ENCODE measurements around the gene PFKFB3. TPM values are rescaled to one million over a fixed set of nuclear protein-coding genes. Genes with fewer than 3 reads are reported as not detected.

The PFKFB3 gene
- total and polyA plus RNA-seq, 2 of the 13 experiments (the other 11 are each of a cell fraction or from before 2014, with no cell fraction given), result 1.2 to 13.3 TPM

DNA sequence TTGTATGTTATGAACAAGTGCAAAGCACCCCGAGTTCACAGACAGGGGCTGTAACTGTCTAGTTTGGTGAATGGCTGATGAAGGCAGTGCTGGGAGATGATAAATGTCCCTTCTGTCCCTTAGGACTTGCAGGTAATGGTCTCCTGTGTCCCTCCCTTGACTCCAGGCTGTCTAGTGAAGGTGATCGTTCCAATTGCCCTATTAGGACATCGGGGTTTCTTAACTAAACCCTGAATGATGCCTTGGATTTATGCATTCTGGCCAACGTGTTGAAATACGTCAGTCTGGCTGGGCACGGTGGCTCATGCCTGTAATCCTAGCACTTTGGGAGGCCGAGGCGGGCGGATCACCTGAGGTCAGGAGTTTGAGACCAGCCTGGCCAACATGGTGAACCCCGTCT lies 69.4 kb downstream of the PFKFB3 start:
- FAIRE-seq (no peak), ATAC-seq (no peak), DNase-seq (ENCODE audit: low spot score) (no peak)
- H4K20me1 ChIP-seq (ENCODE audit: insufficient read depth, low read length), result no peaks in the 10 kb centered on the region
- no TSS peak for BruUV-seq (replicated peaks)
- H3K36me3 ChIP-seq (replicated peaks in 1 of 2; ENCODE audit: control insufficient read depth in 1 of 2, insufficient read depth in 2 of 2, low read length in 2 of 2), result no peaks in the 10 kb centered on the region
- peaks cover 1 to 27% of the 10 kb centered on the region in 2 experiments; a peak in 2 of 5 replicates for H3K27me3 ChIP-seq (ENCODE audit: control insufficient read depth in 1 of 2, insufficient read depth in 2 of 2, low read length in 2 of 2)
- 54% methylated on average over 9 of the region's 10 CpGs for WGBS (ENCODE audit: low lambda C conversion rate)
- no peak overlapping the region for H2AFZ ChIP-seq (ENCODE audit: low read length)
- H3K27ac ChIP-seq (ENCODE audit: extremely low read length, insufficient read depth, low read length), result no peak overlapping the region
- H3K4me3 ChIP-seq (replicated peaks in 1 of 3; ENCODE audit: insufficient read depth in 1 of 3, low read depth in 2 of 3, low read length in 3 of 3), result no peak overlapping the region
- no peaks in the 10 kb centered on the region for H3K79me2 ChIP-seq (ENCODE audit: insufficient read depth, low read length)
- TF ChIP-seq CCAR2 (optimal IDR thresholded peaks at IDR 0.05; ENCODE audit: low read depth, low read length) (no peak), GPN1 (CRISPR knock-in tag; IDR thresholded peaks at IDR 0.05; ENCODE audit: borderline replicate concordance) (no peak), NFE2 (CRISPR knock-in tag; IDR thresholded peaks at IDR 0.05) (no peak), SAFB2 (CRISPR knock-in tag; IDR thresholded peaks at IDR 0.05; ENCODE audit: borderline replicate concordance, low read depth) (no peak)
- TF ChIP-seq, protein P1, sequence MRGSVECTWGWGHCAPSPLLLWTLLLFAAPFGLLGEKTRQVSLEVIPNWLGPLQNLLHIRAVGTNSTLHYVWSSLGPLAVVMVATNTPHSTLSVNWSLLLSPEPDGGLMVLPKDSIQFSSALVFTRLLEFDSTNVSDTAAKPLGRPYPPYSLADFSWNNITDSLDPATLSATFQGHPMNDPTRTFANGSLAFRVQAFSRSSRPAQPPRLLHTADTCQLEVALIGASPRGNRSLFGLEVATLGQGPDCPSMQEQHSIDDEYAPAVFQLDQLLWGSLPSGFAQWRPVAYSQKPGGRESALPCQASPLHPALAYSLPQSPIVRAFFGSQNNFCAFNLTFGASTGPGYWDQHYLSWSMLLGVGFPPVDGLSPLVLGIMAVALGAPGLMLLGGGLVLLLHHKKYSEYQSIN (CRISPR knock-in tag; IDR thresholded peaks at IDR 0.05; ENCODE audit: borderline replicate concordance), result no peak
- no peak overlapping the region for H3K4me2 ChIP-seq (ENCODE audit: low read depth, low read length)
- peaks cover 47% of the 10 kb centered on the region for H3K4me1 ChIP-seq (ENCODE audit: insufficient read depth, low read length)
- intact Hi-C loops (cut with micrococcal nuclease; ENCODE audit: unreplicated experiment) (loop anchor here (10.0 kb wide), 1 partner anchor 133 kb away; no protein-coding TSS in a partner anchor), in situ Hi-C loops (cut with HindIII; ENCODE audit: extremely low pct_ligation_motif_present, low pct_unique_long_range_greater_than_20kb) (no loop called here)
- H3K9me3 ChIP-seq (ENCODE audit: low read length), result no peaks in the 10 kb centered on the region
- CTCF ChIA-PET (ENCODE audit: low intra/inter-chr PET ratio, low total read pairs), result no interaction called here
- H3K9ac ChIP-seq (ENCODE audit: insufficient read depth, low read depth, low read length), result no peak overlapping the region
- POLR2A ChIA-PET, result no interaction called here

DNA sequence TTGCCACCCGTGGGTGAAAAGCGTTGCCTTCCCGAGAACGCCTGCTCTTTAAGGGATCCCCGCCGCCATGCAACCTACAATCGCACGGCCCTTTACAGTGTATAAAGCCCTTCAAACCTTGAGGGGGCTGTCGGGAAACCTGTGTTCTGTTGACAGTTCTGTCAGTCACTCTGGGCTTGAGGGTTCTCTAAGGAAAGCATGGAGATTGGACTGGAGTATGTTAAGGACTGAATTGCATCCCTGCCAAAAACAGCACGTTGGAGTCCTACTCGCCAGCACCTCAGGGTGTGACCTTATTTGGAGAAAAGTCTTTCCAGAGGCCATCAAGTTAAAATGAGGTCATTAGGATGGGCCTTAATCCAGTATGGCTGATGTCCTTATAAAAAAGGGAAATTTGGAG lies 70.6 kb downstream of the PFKFB3 start:
- no peaks in the 10 kb centered on the region for H4K20me1 ChIP-seq (ENCODE audit: insufficient read depth, low read length)
- no peaks in the 10 kb centered on the region for H3K36me3 ChIP-seq (replicated peaks in 1 of 2; ENCODE audit: control insufficient read depth in 1 of 2, insufficient read depth in 2 of 2, low read length in 2 of 2)
- FAIRE-seq, result no peak
- no peak overlapping the region for H3K4me2 ChIP-seq (ENCODE audit: low read depth, low read length)
- POLR2A ChIA-PET, result no interaction called here
- DNase-seq (ENCODE audit: low spot score), result no peak
- in situ Hi-C loops (cut with HindIII; ENCODE audit: extremely low pct_ligation_motif_present, low pct_unique_long_range_greater_than_20kb) (no loop called here), intact Hi-C loops (cut with micrococcal nuclease; ENCODE audit: unreplicated experiment) (loop anchor here (10.0 kb wide), 1 partner anchor 131 kb away; no protein-coding TSS in a partner anchor)
- H2AFZ ChIP-seq (ENCODE audit: low read length), result no peak overlapping the region
- H3K4me1 ChIP-seq (ENCODE audit: insufficient read depth, low read length), result peaks cover 49% of the 10 kb centered on the region
- WGBS (ENCODE audit: low lambda C conversion rate), result 87% methylated on average over 11 of the region's 11 CpGs
- H3K79me2 ChIP-seq (ENCODE audit: insufficient read depth, low read length), result no peaks in the 10 kb centered on the region
- no peak overlapping the region for H3K4me3 ChIP-seq (replicated peaks in 1 of 3; ENCODE audit: insufficient read depth in 1 of 3, low read depth in 2 of 3, low read length in 3 of 3)
- no peak overlapping the region for H3K27ac ChIP-seq (ENCODE audit: extremely low read length, insufficient read depth, low read length)
- H3K9me3 ChIP-seq (ENCODE audit: low read length), result no peaks in the 10 kb centered on the region
- BruUV-seq (replicated peaks), result no TSS peak
- CTCF ChIA-PET (ENCODE audit: low intra/inter-chr PET ratio, low total read pairs), result no interaction called here
- H3K27me3 ChIP-seq (ENCODE audit: control insufficient read depth in 1 of 2, insufficient read depth in 2 of 2, low read length in 2 of 2), result peaks cover 1 to 22% of the 10 kb centered on the region in 2 experiments; a peak in 1 of 5 replicates
- H3K9ac ChIP-seq (ENCODE audit: insufficient read depth, low read depth, low read length), result no peak overlapping the region
- TF ChIP-seq ZFP1 (CRISPR knock-in tag; IDR thresholded peaks at IDR 0.05), result no peak
- no peak for TF ChIP-seq SIN3B (IDR thresholded peaks at IDR 0.05; ENCODE audit: low read length)
- TF ChIP-seq, protein P2, sequence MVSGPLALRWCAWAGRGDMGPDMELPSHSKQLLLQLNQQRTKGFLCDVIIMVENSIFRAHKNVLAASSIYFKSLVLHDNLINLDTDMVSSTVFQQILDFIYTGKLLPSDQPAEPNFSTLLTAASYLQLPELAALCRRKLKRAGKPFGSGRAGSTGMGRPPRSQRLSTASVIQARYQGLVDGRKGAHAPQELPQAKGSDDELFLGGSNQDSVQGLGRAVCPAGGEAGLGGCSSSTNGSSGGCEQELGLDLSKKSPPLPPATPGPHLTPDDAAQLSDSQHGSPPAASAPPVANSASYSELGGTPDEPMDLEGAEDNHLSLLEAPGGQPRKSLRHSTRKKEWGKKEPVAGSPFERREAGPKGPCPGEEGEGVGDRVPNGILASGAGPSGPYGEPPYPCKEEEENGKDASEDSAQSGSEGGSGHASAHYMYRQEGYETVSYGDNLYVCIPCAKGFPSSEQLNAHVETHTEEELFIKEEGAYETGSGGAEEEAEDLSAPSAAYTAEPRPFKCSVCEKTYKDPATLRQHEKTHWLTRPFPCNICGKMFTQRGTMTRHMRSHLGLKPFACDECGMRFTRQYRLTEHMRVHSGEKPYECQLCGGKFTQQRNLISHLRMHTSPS (CRISPR knock-in tag; IDR thresholded peaks at IDR 0.05; ENCODE audit: low read depth), result no peak
- TF ChIP-seq, protein P3, sequence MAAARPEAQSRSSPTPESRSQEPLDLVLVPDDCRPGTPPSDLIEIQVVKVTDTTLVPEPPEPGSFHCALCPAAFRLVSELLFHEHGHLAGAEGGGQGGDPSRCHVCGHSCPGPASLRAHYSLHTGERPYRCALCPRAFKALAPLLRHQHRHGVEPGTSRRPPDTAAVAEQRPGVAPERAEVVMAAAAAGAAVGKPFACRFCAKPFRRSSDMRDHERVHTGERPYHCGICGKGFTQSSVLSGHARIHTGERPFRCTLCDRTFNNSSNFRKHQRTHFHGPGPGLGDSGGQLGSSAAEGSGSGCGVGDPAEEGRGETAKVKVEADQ (CRISPR knock-in tag; IDR thresholded peaks at IDR 0.05; ENCODE audit: borderline replicate concordance), result no peak
- TF ChIP-seq ZNF850 (CRISPR knock-in tag; conservative IDR thresholded peaks at IDR 0.05), result no peak
- TF ChIP-seq, protein P4, sequence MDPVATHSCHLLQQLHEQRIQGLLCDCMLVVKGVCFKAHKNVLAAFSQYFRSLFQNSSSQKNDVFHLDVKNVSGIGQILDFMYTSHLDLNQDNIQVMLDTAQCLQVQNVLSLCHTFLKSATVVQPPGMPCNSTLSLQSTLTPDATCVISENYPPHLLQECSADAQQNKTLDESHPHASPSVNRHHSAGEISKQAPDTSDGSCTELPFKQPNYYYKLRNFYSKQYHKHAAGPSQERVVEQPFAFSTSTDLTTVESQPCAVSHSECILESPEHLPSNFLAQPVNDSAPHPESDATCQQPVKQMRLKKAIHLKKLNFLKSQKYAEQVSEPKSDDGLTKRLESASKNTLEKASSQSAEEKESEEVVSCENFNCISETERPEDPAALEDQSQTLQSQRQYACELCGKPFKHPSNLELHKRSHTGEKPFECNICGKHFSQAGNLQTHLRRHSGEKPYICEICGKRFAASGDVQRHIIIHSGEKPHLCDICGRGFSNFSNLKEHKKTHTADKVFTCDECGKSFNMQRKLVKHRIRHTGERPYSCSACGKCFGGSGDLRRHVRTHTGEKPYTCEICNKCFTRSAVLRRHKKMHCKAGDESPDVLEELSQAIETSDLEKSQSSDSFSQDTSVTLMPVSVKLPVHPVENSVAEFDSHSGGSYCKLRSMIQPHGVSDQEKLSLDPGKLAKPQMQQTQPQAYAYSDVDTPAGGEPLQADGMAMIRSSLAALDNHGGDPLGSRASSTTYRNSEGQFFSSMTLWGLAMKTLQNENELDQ (CRISPR knock-in tag; IDR thresholded peaks at IDR 0.05; ENCODE audit: borderline replicate concordance), result no peak
- TF ChIP-seq SYNCRIP (IDR thresholded peaks at IDR 0.05; ENCODE audit: insufficient read depth, low read depth, low read length), result no peak
- ATAC-seq, result no peak
